ENCODE results near the gene HDAC5.
"Not testable (repeated sequence)": the region's sequence is repeated elsewhere in the genome, so short reads cannot be mapped to it uniquely, and the experiment has no call there.

Gene HDAC5

GRCh38 chr17:44132275-44132821, 8.9 kb upstream of the HDAC5 start:
- no peak for DNase-seq

GRCh38 chr17:44131372-44131771, 7.9 kb upstream of the HDAC5 start:
- DNase-seq = not testable (repeated sequence)

- no peak for DNase-seq
These were observed 7.4 kb upstream of the HDAC5 start for GRCh38 chr17:44130693-44131349.

- no peak for DNase-seq
These were observed 4.9 kb upstream of the HDAC5 start for GRCh38 chr17:44128383-44128782.

GRCh38 chr17:44124118-44124438, 637 bp upstream of the HDAC5 start:
- no peak for DNase-seq

- peak; percentile 20 for DNase-seq
These were observed 555 bp downstream of the HDAC5 start for GRCh38 chr17:44122816-44123355.

- no peak for DNase-seq
These were observed 1.2 kb downstream of the HDAC5 start for GRCh38 chr17:44121997-44122815.

- DNase-seq = no peak
These were observed 2.4 kb downstream of the HDAC5 start for GRCh38 chr17:44120851-44121605.

GRCh38 chr17:44120281-44120680, 3.2 kb downstream of the HDAC5 start:
- not testable (repeated sequence) for DNase-seq

GRCh38 chr17:44119798-44120197, 3.6 kb downstream of the HDAC5 start:
- DNase-seq = no peak

GRCh38 chr17:44119062-44119461, 4.4 kb downstream of the HDAC5 start:
- DNase-seq = no peak

GRCh38 chr17:44118427-44119050, 4.9 kb downstream of the HDAC5 start:
- DNase-seq = no peak

GRCh38 chr17:44117351-44117750, 6.1 kb downstream of the HDAC5 start:
- DNase-seq = no peak

- DNase-seq = peak; percentile 31
These were observed 7.6 kb downstream of the HDAC5 start for GRCh38 chr17:44115585-44116415.

- DNase-seq = no peak
These were observed 9.3 kb downstream of the HDAC5 start for GRCh38 chr17:44113868-44114840.

GRCh38 chr17:44113382-44113781, 10.1 kb downstream of the HDAC5 start:
- no peak for DNase-seq

- DNase-seq = peak; percentile 16
These were observed 10.9 kb downstream of the HDAC5 start for GRCh38 chr17:44112284-44113280.

GRCh38 chr17:44111777-44112176, 11.7 kb downstream of the HDAC5 start:
- DNase-seq = peak; percentile 38
